Measurements from ENCODE around the gene TMEM100. TPM values are rescaled to one million over a fixed set of nuclear protein-coding genes. Genes with fewer than 3 reads are reported as not detected.

TMEM100 gene
- polyA plus RNA-seq, 1 of the 3 experiments (the other 2 are of a cell fraction) = 1.7 TPM

GRCh38 chr17:55720919-55721836 lies 1.5 kb downstream of the TMEM100 start:
- ChIA-PET CTCF (interaction anchor here (0.8 to 12.9 kb wide), 15 partner anchors 9 to 195 kb away, joined by 3 to 246 read pairs (median 5); no protein-coding TSS in a partner anchor), POLR2A (no interaction called here)
- DNase-seq = no peak
- H3F3A ChIP-seq (replicated peaks; ENCODE audit: insufficient read depth) = peaks cover 24% of the 10 kb centered on the region
- H3K9me3 ChIP-seq = no peaks in the 10 kb centered on the region
- H3K36me3 ChIP-seq (replicated peaks in 1 of 2; ENCODE audit: control insufficient read depth in 1 of 2, insufficient read depth in 2 of 2, low read length in 1 of 2) = peaks cover 0 to 20% of the 10 kb centered on the region in 2 experiments
- no peak overlapping the region for H3K9ac ChIP-seq
- no peaks in the 10 kb centered on the region for H4K20me1 ChIP-seq (ENCODE audit: insufficient read depth)
- 93% methylated on average over 6 of the region's 6 CpGs for WGBS (ENCODE audit: low lambda C conversion rate)
- H3K4me2 ChIP-seq = no peak overlapping the region; the same call in 1 of the 2 replicates
- no peak overlapping the region; a peak in 1 of 4 replicates for H3K27ac ChIP-seq (ENCODE audit: low read depth in 2 of 2, low read length in 1 of 2)
- peaks cover 13 to 34% of the 10 kb centered on the region in 2 experiments for H3K4me1 ChIP-seq (ENCODE audit: control insufficient read depth in 1 of 2, insufficient read depth in 2 of 2, low read depth in 1 of 2, low read length in 1 of 2)
- TF ChIP-seq TEAD4 (IDR thresholded peaks at IDR 0.05; ENCODE audit: borderline replicate concordance, insufficient read depth) (no peak), CTCF (IDR thresholded peaks at IDR 0.05) (no peak), FOSL2 (IDR thresholded peaks at IDR 0.05; ENCODE audit: borderline replicate concordance, low read depth) (no peak), SIN3A (IDR thresholded peaks at IDR 0.05; ENCODE audit: borderline replicate concordance, low read depth, low read length) (no peak), FOXM1 (IDR thresholded peaks at IDR 0.05; ENCODE audit: low read depth) (no peak), GATA2 (CRISPR knock-in tag; IDR thresholded peaks at IDR 0.05) (no peak), USF2 (IDR thresholded peaks at IDR 0.05; ENCODE audit: borderline replicate concordance, low read depth, low read length) (no peak), SMC3 (IDR thresholded peaks at IDR 0.05; ENCODE audit: low read depth, low read length) (no peak), FOXJ3 (CRISPR knock-in tag; IDR thresholded peaks at IDR 0.05) (no peak), CHD2 (IDR thresholded peaks at IDR 0.05; ENCODE audit: low read length, partially characterized antibody) (no peak)
- no peaks in the 10 kb centered on the region for H3K79me2 ChIP-seq (ENCODE audit: insufficient read depth)
- no peaks in the 10 kb centered on the region for H3K27me3 ChIP-seq (ENCODE audit: insufficient read depth)
- no peak overlapping the region for H3K4me3 ChIP-seq (ENCODE audit: low read depth in 2 of 2, low read length in 1 of 2)
- no peak overlapping the region for H2AFZ ChIP-seq (ENCODE audit: low read depth)
- no peaks in the 10 kb centered on the region for H3K9me2 ChIP-seq

Data from SK-N-SH (cell line).